H9 (cell line): ENCODE data around the gene CCDC78. TPM values are rescaled to one million over a fixed set of nuclear protein-coding genes. Genes with fewer than 3 reads are reported as not detected.
A peak's percentile ranks its signal among the peaks of the same experiment; 100 is the strongest.

Experiments used
- DNase-seq: peaks from one replicate; pipeline ENCODE4 v3.0.0-alpha.2; 2017
- H2AFZ ChIP-seq: one replicate; pipeline ENCODE4 v1.6.1; 2013; ENCODE audit warnings: mild to moderate bottlenecking, low read length, control low read depth, moderate library complexity
- H2AK5ac ChIP-seq: 2 replicates; pipeline ENCODE4 v1.6.1; 2013; ENCODE audit warnings: low read length, control low read depth, mixed read lengths; ENCODE audit not compliant: insufficient read length
- H2BK120ac ChIP-seq: one replicate; pipeline ENCODE4 v1.6.1; 2013; ENCODE audit warnings: low read depth, mild to moderate bottlenecking, low read length, control low read depth, inconsistent platforms; ENCODE audit not compliant: poor library complexity, severe bottlenecking
- H2BK12ac ChIP-seq: 2 replicates; pipeline ENCODE4 v1.6.1; 2013; ENCODE audit warnings: low read length, control low read depth, mixed read lengths, low read depth; ENCODE audit not compliant: insufficient read length
- H2BK15ac ChIP-seq: 2 replicates; pipeline ENCODE4 v1.6.1; 2013; ENCODE audit warnings: low read depth, low read length, control low read depth
- H2BK20ac ChIP-seq: one replicate; pipeline ENCODE4 v1.6.1; 2013; ENCODE audit warnings: low read depth, mild to moderate bottlenecking, low read length, control low read depth, inconsistent platforms; ENCODE audit not compliant: poor library complexity, severe bottlenecking
- H2BK5ac ChIP-seq: 2 replicates; pipeline ENCODE4 v1.6.1; 2013; ENCODE audit warnings: low read length, control low read depth, mixed read lengths; ENCODE audit not compliant: insufficient read length
- H3K14ac ChIP-seq: 2 replicates; pipeline ENCODE4 v1.6.1; 2013; ENCODE audit warnings: low read length, control low read depth; ENCODE audit not compliant: insufficient read depth
- H3K18ac ChIP-seq: 2 replicates; pipeline ENCODE4 v1.6.1; 2013; ENCODE audit warnings: low read depth, mild to moderate bottlenecking, mixed read lengths, low read length, control low read depth; ENCODE audit not compliant: insufficient read length
- H3K23ac ChIP-seq: 2 replicates; pipeline ENCODE4 v1.6.1; 2013; ENCODE audit warnings: low read length, control low read depth, mixed read lengths, low read depth; ENCODE audit not compliant: insufficient read length
- H3K23me2 ChIP-seq: 2 replicates; pipeline ENCODE4 v1.6.1; 2013; ENCODE audit warnings: low read depth, mild to moderate bottlenecking, mixed read lengths, low read length, control low read depth; ENCODE audit not compliant: insufficient read length, poor library complexity, severe bottlenecking
- H3K27ac ChIP-seq: 2 replicates; pipeline ENCODE4 v1.5.1; 2013; ENCODE audit warnings: low read length, control low read depth, mixed read lengths, low read depth; ENCODE audit not compliant: insufficient read length
- H3K27me3 ChIP-seq: 2 replicates; pipeline ENCODE4 v1.6.1; 2013; ENCODE audit warnings: low read length, control low read depth, inconsistent platforms; ENCODE audit not compliant: insufficient read depth
- H3K4ac ChIP-seq: 2 replicates; pipeline ENCODE4 v1.6.1; 2013; ENCODE audit warnings: low read depth, mild to moderate bottlenecking, control low read depth, inconsistent platforms, low read length, moderate library complexity
- H3K4me1 ChIP-seq: 2 replicates; pipeline ENCODE4 v1.6.1; 2013; ENCODE audit warnings: low read length, control low read depth, inconsistent platforms; ENCODE audit not compliant: insufficient read depth
- H3K4me2 ChIP-seq: 2 replicates; pipeline ENCODE4 v1.6.1; 2013; ENCODE audit warnings: low read length, control low read depth, mixed read lengths; ENCODE audit not compliant: insufficient read length, insufficient read depth
- H3K56ac ChIP-seq: 2 replicates; pipeline ENCODE4 v1.6.1; 2013; ENCODE audit warnings: low read depth, mild to moderate bottlenecking, mixed read lengths, low read length, control low read depth; ENCODE audit not compliant: insufficient read length
- H3K79me1 ChIP-seq: 2 replicates; pipeline ENCODE4 v1.6.1; 2013; ENCODE audit warnings: low read depth, mild to moderate bottlenecking, moderate library complexity, low read length, control low read depth, inconsistent platforms; ENCODE audit not compliant: insufficient read depth, poor library complexity, severe bottlenecking
- H3K79me2 ChIP-seq: 2 replicates; pipeline ENCODE4 v1.6.1; 2013; ENCODE audit warnings: low read length, control low read depth, inconsistent platforms; ENCODE audit not compliant: insufficient read depth
- H3K9ac ChIP-seq: 2 replicates; pipeline ENCODE4 v1.6.1; 2013; ENCODE audit warnings: low read length, control low read depth, mixed read lengths; ENCODE audit not compliant: insufficient read length; ENCODE audit errors: extremely low read depth
- H3K9me3 ChIP-seq: one replicate; pipeline ENCODE4 v1.6.1; 2013; ENCODE audit warnings: low read depth, low read length, inconsistent platforms; ENCODE audit not compliant: control insufficient read depth
- H3T11ph ChIP-seq: one replicate; pipeline ENCODE4 v1.6.1; 2013; ENCODE audit warnings: mild to moderate bottlenecking, low read length, control low read depth, inconsistent platforms
- H4K20me1 ChIP-seq: one replicate; pipeline ENCODE4 v1.6.1; 2013; ENCODE audit not compliant: control insufficient read depth, insufficient read length, insufficient read depth
- H4K5ac ChIP-seq: 2 replicates; pipeline ENCODE4 v1.6.1; 2013; ENCODE audit warnings: low read depth, mild to moderate bottlenecking, mixed read lengths, low read length, control low read depth; ENCODE audit not compliant: insufficient read length
- H4K8ac ChIP-seq: replicated peaks from 2 replicates; pipeline ENCODE4 v1.6.1; 2013; ENCODE audit warnings: low read length, control low read depth, mixed read lengths, low read depth; ENCODE audit not compliant: insufficient read length
- H4K91ac ChIP-seq: 2 replicates; pipeline ENCODE4 v1.6.1; 2013; ENCODE audit warnings: low read depth, mild to moderate bottlenecking, moderate library complexity, mixed read lengths, low read length, control low read depth; ENCODE audit not compliant: insufficient read length
- H3K27ac Mint-ChIP-seq, 3 experiments: 2 replicates in 2 of 3; 3 replicates in 1 of 3; pipeline ENCODE4 v1.8.0; 2020 to 2021; ENCODE audit warnings: mixed read lengths in 3 of 3, mild to moderate bottlenecking in 1 of 3, moderate library complexity in 1 of 3
- H3K27me3 Mint-ChIP-seq: 2 replicates; pipeline ENCODE4 v1.8.0; 2021; ENCODE audit warnings: low read depth, mild to moderate bottlenecking, moderate library complexity, mixed read lengths
- H3K36me3 Mint-ChIP-seq, 3 experiments: 2 replicates in 2 of 3; 3 replicates in 1 of 3; pipeline ENCODE4 v1.8.0; 2020 to 2021; ENCODE audit warnings: low read depth in 3 of 3, mixed read lengths in 3 of 3; ENCODE audit not compliant: insufficient read depth in 1 of 3
- H3K4me1 Mint-ChIP-seq, 2 experiments: 2 replicates each; pipeline ENCODE4 v1.8.0; 2020; ENCODE audit warnings: mixed read lengths in 2 of 2
- H3K4me3 Mint-ChIP-seq, 2 experiments: 2 replicates in 1 of 2; 3 replicates in 1 of 2; pipeline ENCODE4 v1.8.0; 2020 to 2021; ENCODE audit warnings: mild to moderate bottlenecking in 2 of 2, mixed read lengths in 2 of 2, moderate library complexity in 1 of 2
- H3K9me3 Mint-ChIP-seq, 2 experiments: 2 replicates in 1 of 2; 3 replicates in 1 of 2; pipeline ENCODE4 v1.8.0; 2020; ENCODE audit warnings: mild to moderate bottlenecking in 2 of 2, mixed read lengths in 2 of 2, moderate library complexity in 1 of 2
- WGBS: extraction: QIAGEN DNeasy Blood & Tissue Kit; methylation state at CpG from one replicate; pipeline ENCODE4 v1.1.7; 2013; ENCODE audit warnings: missing lambda C conversion rate, low lambda C conversion rate, mixed read lengths; ENCODE audit not compliant: insufficient read length; ENCODE audit errors: extremely low coverage; 5-methylcytosine and 5-hydroxymethylcytosine counted together
- microRNA-seq: library from miRNA; unstranded; fragments of <30 nt; microRNA quantifications from one replicate; pipeline ENCODE4, GENCODE V29; 2020; ENCODE audit warnings: borderline microRNAs expressed
- total RNA-seq: library from RNA; stranded (reverse); gene quantifications from 2 replicates; pipeline ENCODE4 v1.2.1, GENCODE V29; 2021
- TF ChIP-seq, protein P1 (sequence below): fragments of 200-600 bp; sonication (generic); conservative IDR thresholded peaks from 3 replicates; pipeline ENCODE4 v1.8.0; 2021; ENCODE audit warnings: antibody characterized with exemption, mild to moderate bottlenecking

CCDC78 gene
- total RNA-seq, 1 experiment from 2014 or later: 12.1 TPM

DNA sequence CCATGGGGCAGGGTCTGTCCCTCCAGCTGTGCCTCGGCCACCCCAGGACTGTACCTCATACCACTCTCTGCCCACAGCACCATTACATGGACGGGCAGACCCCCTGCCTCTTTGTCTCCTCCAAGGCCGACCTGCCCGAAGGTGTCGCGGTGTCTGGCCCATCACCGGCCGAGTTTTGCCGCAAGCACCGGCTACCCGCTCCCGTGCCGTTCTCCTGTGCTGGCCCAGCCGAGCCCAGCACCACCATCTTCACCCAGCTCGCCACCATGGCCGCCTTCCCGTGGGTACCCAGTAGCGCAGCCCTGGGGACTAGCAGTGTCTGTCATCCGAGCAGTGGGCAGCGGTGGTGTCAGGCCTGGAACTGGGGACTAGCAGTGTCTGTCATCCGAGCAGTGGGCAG is 53.4 kb downstream of the CCDC78 start:
- TF ChIP-seq, protein P1, sequence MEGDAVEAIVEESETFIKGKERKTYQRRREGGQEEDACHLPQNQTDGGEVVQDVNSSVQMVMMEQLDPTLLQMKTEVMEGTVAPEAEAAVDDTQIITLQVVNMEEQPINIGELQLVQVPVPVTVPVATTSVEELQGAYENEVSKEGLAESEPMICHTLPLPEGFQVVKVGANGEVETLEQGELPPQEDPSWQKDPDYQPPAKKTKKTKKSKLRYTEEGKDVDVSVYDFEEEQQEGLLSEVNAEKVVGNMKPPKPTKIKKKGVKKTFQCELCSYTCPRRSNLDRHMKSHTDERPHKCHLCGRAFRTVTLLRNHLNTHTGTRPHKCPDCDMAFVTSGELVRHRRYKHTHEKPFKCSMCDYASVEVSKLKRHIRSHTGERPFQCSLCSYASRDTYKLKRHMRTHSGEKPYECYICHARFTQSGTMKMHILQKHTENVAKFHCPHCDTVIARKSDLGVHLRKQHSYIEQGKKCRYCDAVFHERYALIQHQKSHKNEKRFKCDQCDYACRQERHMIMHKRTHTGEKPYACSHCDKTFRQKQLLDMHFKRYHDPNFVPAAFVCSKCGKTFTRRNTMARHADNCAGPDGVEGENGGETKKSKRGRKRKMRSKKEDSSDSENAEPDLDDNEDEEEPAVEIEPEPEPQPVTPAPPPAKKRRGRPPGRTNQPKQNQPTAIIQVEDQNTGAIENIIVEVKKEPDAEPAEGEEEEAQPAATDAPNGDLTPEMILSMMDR: no peak
- Histone ChIP-seq H3K4me2 (no peak overlapping the region), H2BK20ac (no peak overlapping the region), H3K56ac (no peak overlapping the region), H3K4ac (no peak overlapping the region), H4K91ac (no peak overlapping the region), H2AK5ac (no peak overlapping the region), H4K5ac (no peak overlapping the region), H3K23me2 (peaks cover 6% of the 10 kb centered on the region), H2BK15ac (no peak overlapping the region), H3K9ac (no peak overlapping the region), H2BK12ac (no peak overlapping the region), H4K8ac (no peak overlapping the region), H3K79me2 (no peaks in the 10 kb centered on the region; the same call in 1 of the 2 replicates), H3K79me1 (no peaks in the 10 kb centered on the region), H3K4me1 (no peaks in the 10 kb centered on the region), H3K27me3 (no peaks in the 10 kb centered on the region), H2AFZ (no peak overlapping the region), H2BK5ac (no peak overlapping the region), H3K14ac (no peak overlapping the region), H2BK120ac (no peak overlapping the region), H3K23ac (no peak overlapping the region), H3K9me3 (no peaks in the 10 kb centered on the region), H3K18ac (no peak overlapping the region), H3T11ph (no peak overlapping the region), H4K20me1 (no peaks in the 10 kb centered on the region), H3K27ac (no peak overlapping the region)
- H3K27me3 Mint-ChIP-seq: peaks cover 3% of the 10 kb centered on the region; the same call in 1 of the 2 replicates
- 0 out of 7 replicates have a peak overlapping the region, but pooled peaks of 1 of the 3 experiments have one; percentile 61 for H3K27ac Mint-ChIP-seq
- H3K4me1 Mint-ChIP-seq: peaks cover 11 to 15% of the 10 kb centered on the region in 2 experiments
- H3K4me3 Mint-ChIP-seq: peak overlapping the region in 1 of 2 experiments; percentile 40; a peak in 1 of 5 replicates
- WGBS: no CpG with 5 or more reads among the region's 21 CpGs
- H3K36me3 Mint-ChIP-seq: peaks cover 11 to 27% (median 27%) of the 10 kb centered on the region in 3 experiments; a peak in 6 of 7 replicates
- DNase-seq: no peak
- H3K9me3 Mint-ChIP-seq: no peaks in the 10 kb centered on the region

Small RNA genes within 50 kb of the gene (microRNA-seq; reads per million reads assigned to microRNA genes)
- not detected for gene MIR662

Other genes starting within 250 kb of the CCDC78 start
- gene CAPN15, start 198.7 kb downstream of the CCDC78 start, total RNA-seq: 71.2 and 76.4 TPM in 2 replicates
- 0.33 and 0.50 TPM in 2 replicates for gene PRR35, start 166.0 kb downstream of the CCDC78 start, total RNA-seq
- 0.26 and 0.42 TPM in 2 replicates for gene NHLRC4, start 159.4 kb downstream of the CCDC78 start, total RNA-seq
- gene PIGQ, start 156.5 kb downstream of the CCDC78 start, total RNA-seq: 58.0 and 65.5 TPM in 2 replicates
- gene RAB40C, start 136.4 kb downstream of the CCDC78 start, total RNA-seq: 19.1 and 20.4 TPM in 2 replicates
- gene WFIKKN1, start 95.5 kb downstream of the CCDC78 start, total RNA-seq: 8.3 and 8.7 TPM in 2 replicates
- 108 and 109 TPM in 2 replicates for gene METTL26, start 90.1 kb downstream of the CCDC78 start, total RNA-seq
- gene MCRIP2, start 84.6 kb downstream of the CCDC78 start, total RNA-seq: 50.5 and 52.5 TPM in 2 replicates
- gene WDR90, start 77.1 kb downstream of the CCDC78 start, total RNA-seq: 61.8 and 68.2 TPM in 2 replicates
- gene RHOT2, start 58.3 kb downstream of the CCDC78 start, total RNA-seq: 206 and 210 TPM in 2 replicates
- gene RHBDL1, start 50.8 kb downstream of the CCDC78 start, total RNA-seq: 7.6 and 8.8 TPM in 2 replicates
- 95.6 and 102 TPM in 2 replicates for gene STUB1, start 46.0 kb downstream of the CCDC78 start, total RNA-seq
- gene JMJD8, start 42.1 kb downstream of the CCDC78 start, total RNA-seq: 50.1 and 52.7 TPM in 2 replicates
- gene WDR24, start 36.0 kb downstream of the CCDC78 start, total RNA-seq: 18.3 and 19.5 TPM in 2 replicates
- gene FBXL16, start 20.6 kb downstream of the CCDC78 start, total RNA-seq: 9.6 and 10.7 TPM in 2 replicates
- gene METRN, start 11.3 kb downstream of the CCDC78 start, total RNA-seq: 26.2 and 28.9 TPM in 2 replicates
- 31.5 and 34.8 TPM in 2 replicates for gene ANTKMT, start 5.3 kb downstream of the CCDC78 start, total RNA-seq
- 21.3 and 25.2 TPM in 2 replicates for gene HAGHL, start 663 bp upstream of the CCDC78 start, total RNA-seq
- gene CIAO3, start 14.6 kb upstream of the CCDC78 start, total RNA-seq: 21.9 and 26.4 TPM in 2 replicates
- gene MSLN, start 34.3 kb upstream of the CCDC78 start, total RNA-seq: 0.22 and 0.31 TPM in 2 replicates
- 48.6 and 52.2 TPM in 2 replicates for gene RPUSD1, start 61.9 kb upstream of the CCDC78 start, total RNA-seq
- 120 and 127 TPM in 2 replicates for gene CHTF18, start 62.2 kb upstream of the CCDC78 start, total RNA-seq
- gene GNG13, start 74.3 kb upstream of the CCDC78 start, total RNA-seq: not detected in 2 replicates
- gene LMF1, start 244.5 kb upstream of the CCDC78 start, total RNA-seq: 7.1 and 7.8 TPM in 2 replicates